VCaP (cell line): ENCODE results near the gene CHRFAM7A.
"Not testable (repeated sequence)": the region's sequence is repeated elsewhere in the genome, so short reads cannot be mapped to it uniquely, and the experiment has no call there.

ENCODE experiments used
- H3K27ac ChIP-seq: fragments of 450-650 bp; 2 replicates; pipeline ENCODE4 v1.5.1; 2017

Gene CHRFAM7A

DNA sequence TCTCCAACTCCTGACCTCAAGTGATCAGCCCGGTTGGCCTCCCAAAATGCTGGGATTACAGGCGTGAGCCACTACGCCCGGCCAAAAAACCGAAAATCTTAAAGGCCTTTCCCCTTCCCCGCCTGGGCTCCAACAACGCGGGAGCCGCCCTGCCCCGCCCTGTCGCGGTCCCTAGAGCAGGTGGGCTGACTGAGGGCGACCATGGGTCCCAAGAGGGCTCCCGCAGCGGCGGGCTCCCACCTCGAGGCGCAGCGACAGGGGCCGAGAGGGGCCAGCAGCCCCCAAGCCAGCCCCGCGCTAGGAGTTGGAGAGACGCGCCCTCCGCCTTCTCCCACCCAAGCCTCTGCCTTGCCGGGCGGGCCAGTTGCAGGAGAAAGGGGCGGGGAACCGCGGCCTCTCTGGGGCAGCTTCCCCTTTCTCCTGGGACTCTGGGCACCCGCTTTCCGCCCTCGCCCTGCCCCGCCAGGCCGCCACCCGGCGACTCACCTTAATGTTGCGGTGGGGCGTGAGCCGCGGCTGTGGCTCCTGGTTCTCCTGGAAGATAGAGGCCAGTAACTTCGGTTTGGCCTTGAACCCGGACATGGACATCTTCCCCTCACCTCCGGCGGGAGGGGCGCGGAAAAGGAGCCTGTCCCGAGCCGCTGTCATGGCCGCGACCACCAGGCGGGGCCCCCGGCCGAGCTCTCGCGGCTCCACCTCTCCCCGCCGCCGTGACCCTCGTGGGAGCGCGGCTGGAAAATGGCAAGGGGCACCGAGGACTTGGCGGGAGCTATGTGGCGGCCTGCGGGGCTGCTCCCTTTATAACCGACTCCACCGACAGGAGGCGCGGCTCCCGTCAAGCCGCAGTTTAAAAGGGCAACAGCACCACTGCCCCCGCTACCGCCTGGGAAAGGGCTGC, at the start of gene CHRFAM7A:
CHRFAM7A (minus strand) TSS at position 775 of the 898 bp plus-strand sequence. CDS start 10,189 bp downstream, outside the sequence.
- H3K27ac ChIP-seq, result not testable (repeated sequence)

DNA sequence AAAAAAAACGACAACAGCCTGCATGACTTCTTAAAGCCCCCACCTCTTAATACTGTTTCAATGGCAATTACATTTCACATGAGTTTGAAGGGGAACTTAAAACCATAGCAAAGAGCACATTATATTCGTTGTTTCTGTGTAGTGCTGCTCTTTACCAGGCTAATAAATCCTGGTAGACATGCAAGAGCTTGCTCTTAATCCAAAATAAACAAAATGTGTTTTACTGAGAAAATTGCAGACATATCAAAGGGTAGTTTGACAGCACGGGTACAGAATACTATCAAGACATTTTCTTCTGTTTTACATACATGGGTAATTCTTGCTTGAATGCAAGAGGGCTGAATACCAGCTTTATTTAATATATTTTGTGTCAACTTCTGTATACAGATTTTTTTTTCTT, 45.0 kb upstream of the CHRFAM7A start:
- not testable (repeated sequence) for H3K27ac ChIP-seq

- not testable (repeated sequence) for H3K27ac ChIP-seq
These were observed 42.5 kb upstream of the CHRFAM7A start for GRCh38 chr15:30435878-30436277.

- not testable (repeated sequence) for H3K27ac ChIP-seq
These were observed 27.4 kb upstream of the CHRFAM7A start for GRCh38 chr15:30420723-30421122.

- H3K27ac ChIP-seq, result not testable (repeated sequence)
These were observed 20.8 kb upstream of the CHRFAM7A start, which contains the start of gene GOLGA8R for GRCh38 chr15:30414160-30414559. Gene GOLGA8R (minus strand): TSS chr15:30414260. CDS start chr15:30414162, 98 bp downstream.

DNA sequence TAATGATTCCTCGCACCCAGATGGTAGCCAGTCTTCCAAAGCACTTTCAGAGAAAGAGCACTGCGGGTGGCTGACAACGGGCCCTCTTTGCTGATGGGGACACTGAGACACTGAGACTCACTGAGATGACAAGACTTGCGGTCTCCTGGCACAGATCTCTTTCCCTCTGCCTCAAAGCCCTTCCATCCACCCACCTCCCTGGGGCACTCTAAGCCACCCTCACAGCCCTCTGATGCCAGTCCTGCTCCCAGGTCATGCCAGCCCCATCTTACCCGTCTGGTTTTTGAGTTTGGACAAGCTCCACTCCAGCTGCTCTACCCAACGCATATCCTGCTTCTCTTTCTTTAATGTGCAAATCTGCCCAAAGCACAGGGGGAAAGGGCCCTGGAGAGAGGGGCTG, 14.3 kb upstream of the CHRFAM7A start:
- not testable (repeated sequence) for H3K27ac ChIP-seq

GRCh38 chr15:30398988-30399387, 5.6 kb upstream of the CHRFAM7A start:
- not testable (repeated sequence) for H3K27ac ChIP-seq

- not testable (repeated sequence) for H3K27ac ChIP-seq
These were observed 288 bp upstream of the CHRFAM7A start for GRCh38 chr15:30393664-30393991.

DNA sequence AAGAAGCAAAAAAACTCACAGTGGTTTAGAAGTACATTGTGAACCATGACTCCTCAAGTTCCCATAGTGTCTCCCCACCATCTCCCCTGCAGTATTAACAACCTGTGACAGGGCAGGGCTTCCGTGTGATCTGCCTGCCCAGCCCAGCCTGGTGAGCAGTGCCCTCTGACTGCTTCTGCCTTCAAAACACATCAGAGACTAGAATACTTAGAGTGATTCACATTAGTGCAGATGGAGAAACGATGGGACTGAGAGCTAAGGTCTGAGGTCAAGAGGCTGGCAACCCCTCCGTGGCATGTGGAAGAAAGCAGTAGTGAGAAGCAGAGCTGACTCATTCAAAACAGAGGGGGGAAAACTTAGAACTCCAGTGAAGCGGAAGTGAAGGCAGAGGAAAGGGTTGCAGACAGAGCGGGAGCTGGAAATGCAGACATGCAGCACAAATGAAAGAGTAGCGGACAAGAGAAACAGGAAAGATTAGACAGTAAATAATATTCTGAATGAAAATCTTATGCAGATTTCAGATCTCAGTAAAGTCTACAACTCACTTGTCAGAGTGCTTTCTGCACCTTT, 6.9 kb downstream of the CHRFAM7A start:
- H3K27ac ChIP-seq, result not testable (repeated sequence)

DNA sequence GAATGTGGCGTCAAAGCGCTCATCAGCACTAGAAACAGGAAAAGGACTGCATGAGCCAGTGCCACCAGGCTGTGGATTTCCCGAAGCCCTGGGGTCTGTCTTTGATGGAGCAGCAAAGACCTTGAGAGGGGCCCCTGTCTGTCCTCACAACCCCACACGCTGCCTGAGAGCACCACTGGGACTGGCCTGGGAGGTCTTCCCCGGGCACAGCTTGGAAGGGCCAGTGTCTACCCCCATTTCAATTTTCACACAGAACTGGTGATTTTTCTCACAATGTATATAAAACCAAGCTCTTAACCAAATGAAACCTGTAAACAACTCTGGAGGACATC, 16.3 kb downstream of the CHRFAM7A start:
- H3K27ac ChIP-seq, result not testable (repeated sequence)

DNA sequence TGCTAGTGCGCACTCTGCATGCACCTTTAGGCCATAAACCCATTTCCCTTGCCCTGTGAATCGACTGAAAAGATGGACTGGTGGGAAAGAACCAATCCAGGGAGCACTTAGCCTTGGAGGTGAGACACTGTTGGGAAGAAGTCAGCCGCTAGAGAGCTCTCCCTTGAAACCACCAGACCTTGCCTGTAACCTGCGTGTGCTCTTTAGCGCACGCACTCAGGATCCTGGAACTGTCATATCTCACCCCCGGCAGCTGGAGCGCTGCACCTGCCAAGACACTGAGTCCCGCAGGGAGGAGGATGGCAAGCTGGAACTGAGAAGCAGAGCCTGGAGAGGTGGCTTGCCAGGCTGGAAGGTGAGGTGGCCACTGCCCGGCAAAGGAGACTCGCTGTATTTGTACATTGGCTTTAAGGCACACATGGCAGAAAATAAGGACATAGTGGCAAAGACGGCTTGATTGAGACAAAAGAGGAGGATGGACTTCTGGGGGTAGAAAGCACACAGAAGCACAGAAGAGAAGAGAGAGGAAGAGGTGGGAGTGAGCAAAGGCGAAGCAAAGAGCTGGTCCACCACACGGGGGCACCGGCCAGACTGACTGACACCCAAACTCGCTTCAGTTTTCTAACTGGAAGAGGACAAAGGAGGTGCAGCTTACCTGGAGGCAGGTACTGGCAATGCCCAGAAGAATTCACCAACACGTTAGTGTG, 16.8 kb downstream of the CHRFAM7A start:
- H3K27ac ChIP-seq, result not testable (repeated sequence)

DNA sequence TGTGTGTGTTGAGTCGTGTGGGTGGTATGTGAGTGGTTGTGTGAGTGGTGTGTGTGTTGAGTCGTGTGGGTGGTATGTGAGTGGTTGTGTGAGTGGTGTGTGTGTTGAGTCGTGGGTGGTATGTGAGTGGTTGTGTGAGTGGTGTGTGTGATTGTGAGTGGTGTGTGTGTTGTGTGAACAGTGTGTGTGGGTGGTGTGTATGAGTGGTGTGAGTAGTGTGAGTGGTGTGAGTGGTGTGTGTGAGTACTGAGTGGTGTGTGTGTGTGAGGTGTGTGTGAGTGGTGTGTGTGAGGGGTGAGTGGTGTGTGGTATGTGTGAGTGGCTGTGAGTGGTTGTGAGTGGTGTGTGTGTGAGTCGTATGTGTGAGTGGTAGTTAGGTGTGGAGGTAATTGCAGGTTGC, 17.5 kb downstream of the CHRFAM7A start:
- not testable (repeated sequence) for H3K27ac ChIP-seq

DNA sequence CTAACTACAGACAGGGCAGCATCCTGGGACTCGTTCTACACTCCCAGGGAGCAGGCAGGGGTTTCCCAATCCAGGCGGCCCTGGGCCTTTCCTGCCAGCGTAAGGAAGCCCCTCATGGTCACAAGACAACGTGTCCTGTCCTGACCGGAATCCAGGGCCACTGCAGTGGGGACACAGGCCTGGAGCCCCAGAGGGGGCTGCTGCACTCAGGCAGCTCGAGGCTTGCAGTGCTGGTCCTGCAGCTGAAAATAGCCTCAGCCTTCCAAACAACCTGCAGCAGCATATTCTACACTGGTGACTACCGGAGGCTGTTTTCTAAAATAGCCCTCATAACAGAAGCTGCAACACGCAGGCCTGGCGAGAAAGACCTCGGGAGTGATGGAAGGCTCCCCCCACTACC, 18.5 kb downstream of the CHRFAM7A start:
- H3K27ac ChIP-seq, result not testable (repeated sequence)

DNA sequence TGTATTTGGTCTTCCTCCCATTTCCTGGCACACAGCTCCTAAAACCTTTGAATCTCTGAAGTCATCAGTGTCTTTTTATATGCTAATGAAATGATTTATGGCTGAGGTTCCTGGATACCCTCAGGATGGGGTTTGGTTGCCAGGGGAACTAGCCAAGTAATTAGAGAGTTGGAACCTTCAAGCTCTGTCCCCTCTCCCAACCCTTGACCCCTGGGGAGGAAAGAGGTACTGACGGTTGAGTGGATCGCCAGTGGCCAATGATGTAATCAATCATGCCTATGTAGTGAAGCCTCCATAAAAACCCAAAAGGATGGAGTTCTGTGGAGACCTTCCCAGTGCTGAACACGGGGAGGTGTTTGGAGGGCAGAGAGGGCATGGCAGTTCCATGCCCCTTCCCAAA, 25.1 kb downstream of the CHRFAM7A start:
- H3K27ac ChIP-seq, result not testable (repeated sequence)

DNA sequence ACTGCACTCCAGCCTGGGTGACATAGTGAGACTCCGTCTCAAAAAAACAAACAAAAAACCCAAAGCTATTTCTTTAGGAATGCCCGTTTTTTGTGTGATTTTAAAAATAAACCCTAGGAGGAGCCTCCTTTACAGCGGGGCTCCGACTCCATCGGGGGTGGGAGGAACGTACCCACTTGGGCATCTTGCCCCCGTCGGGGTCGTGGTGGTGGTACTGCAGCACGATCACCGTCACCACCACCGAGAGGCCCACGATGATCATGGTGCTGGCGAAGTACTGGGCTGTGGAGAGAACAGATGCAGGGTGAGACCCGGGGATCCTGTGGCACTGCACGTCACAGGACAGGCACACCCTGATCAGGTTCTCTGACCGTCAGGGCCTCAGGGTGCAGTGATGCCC, 26.1 kb downstream of the CHRFAM7A start:
- H3K27ac ChIP-seq, result not testable (repeated sequence)

GRCh38 chr15:30361404-30361803, 31.9 kb downstream of the CHRFAM7A start:
- H3K27ac ChIP-seq, result not testable (repeated sequence)

DNA sequence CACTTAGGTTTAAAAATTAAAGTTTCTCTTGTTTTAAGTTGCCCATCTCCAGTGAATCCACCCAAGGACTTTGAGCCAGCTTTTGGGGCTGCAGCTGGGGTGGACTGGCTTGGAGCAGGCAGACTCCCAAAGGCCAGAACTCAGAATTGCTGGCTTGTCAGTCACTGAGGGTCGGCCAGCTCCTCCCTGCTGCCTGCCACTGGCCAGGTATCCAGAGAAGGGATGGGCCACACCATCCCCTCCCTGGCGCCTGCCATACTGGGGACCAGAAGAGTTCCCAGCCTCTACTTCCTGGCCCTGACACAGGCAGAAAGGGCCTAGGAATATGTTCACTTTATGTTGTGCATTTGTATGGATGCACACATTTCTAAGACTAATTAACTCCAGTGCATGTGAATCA, 32.4 kb downstream of the CHRFAM7A start:
- not testable (repeated sequence) for H3K27ac ChIP-seq

DNA sequence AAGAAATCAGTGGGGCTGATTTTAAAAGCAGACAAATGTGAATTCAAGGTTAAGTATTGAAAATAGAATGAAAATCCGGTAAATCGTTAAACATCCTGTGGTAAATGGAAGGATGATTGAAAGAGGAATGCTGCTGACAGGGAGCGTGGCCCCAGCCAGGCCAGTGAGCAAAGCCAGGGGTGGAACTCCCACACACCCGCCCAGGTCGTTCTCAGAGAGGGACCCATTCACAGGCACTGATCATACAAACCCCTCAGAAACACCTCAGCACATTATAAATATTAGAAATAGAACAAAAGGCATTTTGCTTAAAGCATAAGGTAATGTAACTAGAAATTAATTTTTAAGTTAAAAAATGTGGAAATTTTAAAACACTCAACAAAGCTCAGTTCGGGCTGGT, 38.3 kb downstream of the CHRFAM7A start:
- not testable (repeated sequence) for H3K27ac ChIP-seq

DNA sequence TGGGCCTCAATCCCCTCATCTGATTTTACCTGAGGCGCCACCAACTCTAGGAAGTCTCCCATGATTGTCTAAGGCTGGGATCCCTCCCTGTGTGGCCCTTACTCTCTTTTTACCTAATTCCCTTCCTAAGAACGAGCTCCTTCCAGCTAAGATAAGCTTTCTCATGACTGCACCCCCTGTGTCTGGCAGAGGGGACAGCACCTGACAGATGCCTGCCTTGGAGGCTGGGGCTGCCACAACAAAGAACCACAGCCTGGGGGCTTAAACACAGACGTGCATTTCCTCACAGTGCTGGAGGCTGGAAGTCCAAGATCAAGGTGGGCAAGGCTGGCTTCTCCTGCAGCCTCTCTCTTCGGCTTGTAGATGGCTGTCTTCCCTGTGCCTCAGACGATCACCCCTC, 43.5 kb downstream of the CHRFAM7A start:
- not testable (repeated sequence) for H3K27ac ChIP-seq

GRCh38 chr15:30336584-30336983, 56.8 kb downstream of the CHRFAM7A start:
- H3K27ac ChIP-seq, result not testable (repeated sequence)

GRCh38 chr15:30334152-30334551, 59.2 kb downstream of the CHRFAM7A start:
- not testable (repeated sequence) for H3K27ac ChIP-seq

DNA sequence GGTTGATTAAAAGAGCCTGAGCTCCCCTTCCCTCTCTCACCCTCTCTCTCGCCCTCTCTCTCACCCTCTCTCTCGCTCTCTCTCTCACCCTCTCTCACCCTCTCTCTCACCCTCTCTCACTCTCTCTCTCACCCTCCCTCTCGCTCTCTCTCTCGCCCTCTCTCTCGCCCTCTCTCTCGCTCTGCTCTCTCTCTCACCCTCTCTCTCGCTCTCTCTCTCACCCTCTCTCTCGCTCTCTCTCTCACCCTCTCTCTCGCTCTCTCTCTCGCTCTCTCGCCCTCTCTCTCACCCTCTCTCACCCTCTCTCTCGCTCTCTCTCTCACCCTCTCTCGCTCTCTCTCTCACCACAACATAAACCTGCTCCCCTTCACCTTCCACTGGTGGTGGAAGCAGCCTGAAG, 67.2 kb downstream of the CHRFAM7A start:
- H3K27ac ChIP-seq, result not testable (repeated sequence)

DNA sequence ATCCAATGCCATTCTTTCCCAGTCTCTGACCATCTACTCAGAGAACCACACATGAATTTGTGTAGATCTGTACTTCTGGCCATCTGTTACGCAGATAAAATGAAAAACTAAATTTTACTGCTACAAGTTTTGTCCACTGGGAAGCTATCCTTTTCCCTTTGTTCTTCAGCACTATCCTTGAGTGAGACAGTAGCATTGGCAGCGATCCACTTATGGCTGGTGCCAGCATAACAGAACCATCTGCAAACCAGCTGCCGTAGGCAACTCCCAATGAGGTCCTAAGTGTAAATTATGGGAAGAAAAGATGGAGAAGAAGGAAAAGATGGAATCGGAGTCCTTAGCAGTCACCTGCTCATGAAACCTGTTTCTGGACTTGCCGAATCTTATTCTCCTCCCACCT, 72.3 kb downstream of the CHRFAM7A start:
- not testable (repeated sequence) for H3K27ac ChIP-seq
